H1 (cell line): ENCODE data around the gene STARD9. TPM values are rescaled to one million over a fixed set of nuclear protein-coding genes. Genes with fewer than 3 reads are reported as not detected.

ENCODE experiments used
- CTCF ChIA-PET: fragments of 300-600 bp; sonication (Branson Sonifier 250); formaldehyde crosslinking; loops from one replicate; lab custom pipeline; 2021; ENCODE audit not compliant: partially characterized antibody; lab: Charles Lee
- POLR2A ChIA-PET: fragments of 300-600 bp; sonication (Branson Sonifier 250); formaldehyde crosslinking; loops from one replicate; lab custom pipeline; 2021; ENCODE audit warnings: inconsistent platforms; ENCODE audit not compliant: partially characterized antibody; lab: Charles Lee
- DNase-seq, 2 experiments: peaks; one replicate each; pipeline versions ENCODE4 v3.0.0 to v3.0.0-alpha.2; 2010 to 2022; ENCODE audit warnings: low spot score in 2 of 2, low read depth in 1 of 2, mixed read lengths in 1 of 2
- FAIRE-seq: peaks from 2 replicates; lab custom pipeline; 2011; peaks lifted over from hg19 to GRCh38; lab: Jason Lieb, UNC
- H2AFZ ChIP-seq: 2 replicates; pipeline ENCODE4 v1.8.1; 2012; ENCODE audit warnings: low read length, inconsistent platforms
- H2AK5ac ChIP-seq: 2 replicates; pipeline ENCODE4 v1.6.1; 2013; ENCODE audit warnings: low read depth, low read length
- H2BK120ac ChIP-seq: replicated peaks from 2 replicates; pipeline ENCODE3; 2013; ENCODE audit warnings: low read depth, low read length, inconsistent platforms
- H2BK12ac ChIP-seq: 2 replicates; pipeline ENCODE4 v1.6.1; 2013; ENCODE audit warnings: low read depth, low read length
- H2BK15ac ChIP-seq: 2 replicates; pipeline ENCODE4 v1.6.1; 2013; ENCODE audit warnings: low read length
- H2BK20ac ChIP-seq: 2 replicates; pipeline ENCODE4 v1.6.1; 2013; ENCODE audit warnings: low read length
- H2BK5ac ChIP-seq: 2 replicates; pipeline ENCODE4 v1.6.1; 2013; ENCODE audit warnings: low read depth, low read length
- H3K14ac ChIP-seq: 2 replicates; pipeline ENCODE4 v1.6.1; 2013; ENCODE audit warnings: inconsistent platforms; ENCODE audit not compliant: insufficient read length
- H3K18ac ChIP-seq: 2 replicates; pipeline ENCODE4 v1.6.1; 2013; ENCODE audit warnings: low read length; ENCODE audit errors: extremely low read depth
- H3K23ac ChIP-seq: 2 replicates; pipeline ENCODE4 v1.6.1; 2013; ENCODE audit warnings: inconsistent platforms; ENCODE audit not compliant: insufficient read length
- H3K23me2 ChIP-seq: 2 replicates; pipeline ENCODE4 v1.6.1; 2013; ENCODE audit warnings: low read depth, low read length
- H3K27ac ChIP-seq: 2 replicates; pipeline ENCODE4 v1.6.1; 2011; ENCODE audit warnings: low read depth, low read length, inconsistent platforms
- H3K27me3 ChIP-seq, 4 experiments: replicated peaks in 1 of 4; 1 replicate in 1 of 4; 2 replicates in 3 of 4; pipeline versions ENCODE4 v1.6.1 to v1.8.1; 2011 to 2013; ENCODE audit warnings: low read length in 3 of 4, mild to moderate bottlenecking in 3 of 4, inconsistent platforms in 2 of 4, mixed read lengths in 2 of 4, moderate library complexity in 1 of 4; ENCODE audit not compliant: control insufficient read depth in 3 of 4, insufficient read depth in 3 of 4; ENCODE audit errors: extremely low read depth in 1 of 4
- H3K36me3 ChIP-seq, 4 experiments: 2 replicates each; pipeline versions ENCODE4 v1.6.1 to v1.8.1; 2011 to 2013; ENCODE audit warnings: mild to moderate bottlenecking in 4 of 4, low read length in 3 of 4, moderate library complexity in 2 of 4, control low read depth in 1 of 4, inconsistent platforms in 1 of 4; ENCODE audit not compliant: insufficient read depth in 4 of 4, control insufficient read depth in 2 of 4
- H3K4ac ChIP-seq: replicated peaks from 2 replicates; pipeline ENCODE3; 2013; ENCODE audit warnings: low read length, low read depth, mixed read lengths, inconsistent platforms; ENCODE audit not compliant: insufficient read length
- H3K4me1 ChIP-seq, 4 experiments: replicated peaks in 1 of 4; 1 replicate in 1 of 4; 2 replicates in 3 of 4; pipeline versions ENCODE4 v1.6.1 to v1.8.1; 2011 to 2013; ENCODE audit warnings: low read length in 3 of 4, inconsistent platforms in 2 of 4, mixed read lengths in 1 of 4; ENCODE audit not compliant: insufficient read depth in 4 of 4, control insufficient read depth in 3 of 4
- H3K4me2 ChIP-seq, 2 experiments: 2 replicates each; pipeline versions ENCODE4 v1.6.1 to v1.8.1; 2011 to 2013; ENCODE audit warnings: low read depth in 2 of 2, low read length in 2 of 2, control low read depth in 1 of 2, inconsistent platforms in 1 of 2, mild to moderate bottlenecking in 1 of 2; ENCODE audit not compliant: insufficient read depth in 1 of 2
- H3K4me3 ChIP-seq, 4 experiments: fragments of 200-600, 300-600 bp in 1 of 4; sonication (generic), shearing (Covaris generic), sonication (Bioruptor Twin) in 1 of 4; 2 replicates each; pipeline versions ENCODE4 v1.5.1 to v1.8.1; 2011 to 2016; ENCODE audit warnings: low read length in 4 of 4, low read depth in 3 of 4, control low read depth in 2 of 4, inconsistent platforms in 2 of 4, mild to moderate bottlenecking in 2 of 4, mixed read lengths in 1 of 4, moderate library complexity in 1 of 4; ENCODE audit not compliant: insufficient read depth in 2 of 4; ENCODE audit errors: extremely low read depth in 1 of 4
- H3K56ac ChIP-seq: replicated peaks from 2 replicates; pipeline ENCODE3; 2013; ENCODE audit warnings: low read depth, mild to moderate bottlenecking, mixed read lengths, low read length, inconsistent platforms; ENCODE audit not compliant: insufficient read length
- H3K79me1 ChIP-seq: 2 replicates; pipeline ENCODE4 v1.6.1; 2013; ENCODE audit warnings: low read depth, low read length, control low read depth
- H3K79me2 ChIP-seq, 2 experiments: 2 replicates each; pipeline versions ENCODE4 v1.6.1 to v1.8.1; 2012 to 2013; ENCODE audit warnings: low read length in 2 of 2, mild to moderate bottlenecking in 2 of 2, inconsistent platforms in 1 of 2; ENCODE audit not compliant: insufficient read depth in 2 of 2, control insufficient read depth in 1 of 2
- H3K9ac ChIP-seq, 4 experiments: replicated peaks in 1 of 4; 1 replicate in 1 of 4; 2 replicates in 3 of 4; pipeline versions ENCODE4 v1.6.1 to v1.8.1; 2011 to 2013; ENCODE audit warnings: low read depth in 3 of 4, low read length in 3 of 4, control low read depth in 2 of 4, mild to moderate bottlenecking in 2 of 4, moderate library complexity in 2 of 4, inconsistent platforms in 1 of 4; ENCODE audit errors: extremely low read depth in 1 of 4
- H3K9me3 ChIP-seq, 2 experiments: 2 replicates each; pipeline versions ENCODE4 v1.6.1 to v1.8.1; 2012 to 2013; ENCODE audit warnings: mild to moderate bottlenecking in 2 of 2, moderate library complexity in 2 of 2, control low read depth in 1 of 2, inconsistent platforms in 1 of 2, low read depth in 1 of 2, low read length in 1 of 2, mixed read lengths in 1 of 2; ENCODE audit not compliant: insufficient read depth in 2 of 2
- H4K20me1 ChIP-seq, 2 experiments: replicated peaks in 1 of 2; 2 replicates each; pipeline versions ENCODE3 to v1.8.1; 2011 to 2013; ENCODE audit warnings: inconsistent platforms in 2 of 2, low read length in 2 of 2, mild to moderate bottlenecking in 1 of 2; ENCODE audit not compliant: insufficient read depth in 2 of 2, control insufficient read depth in 1 of 2
- H4K5ac ChIP-seq: 2 replicates; pipeline ENCODE4 v1.6.1; 2013; ENCODE audit warnings: low read length, low read depth, mixed read lengths, inconsistent platforms; ENCODE audit not compliant: insufficient read length
- H4K8ac ChIP-seq: 2 replicates; pipeline ENCODE4 v1.8.0; 2013; ENCODE audit warnings: mild to moderate bottlenecking, moderate library complexity, low read length, inconsistent platforms; ENCODE audit not compliant: insufficient read depth; ENCODE audit errors: extremely low read depth
- H4K91ac ChIP-seq: replicated peaks from 2 replicates; pipeline ENCODE3; 2013; ENCODE audit warnings: low read length, mixed read lengths, inconsistent platforms; ENCODE audit not compliant: insufficient read length
- ASH2L ChIP-seq: fragments of 200-600, 300-600 bp; sonication (generic); IDR thresholded peaks from one replicate; pipeline ENCODE4 v1.7.1; 2017; ENCODE audit warnings: low read length
- BRCA1 ChIP-seq: IDR thresholded peaks from 2 replicates; pipeline ENCODE4 v1.6.1; 2012; ENCODE audit warnings: low read depth, low read length, improper control_type of control experiment
- EZH2 ChIP-seq: fragments of 200-600 bp; sonication (generic); IDR thresholded peaks from 2 replicates; pipeline ENCODE4 v1.7.1; 2012; ENCODE audit warnings: low read depth, mild to moderate bottlenecking, moderate library complexity, low read length, inconsistent platforms; ENCODE audit not compliant: severe bottlenecking
- FOSL1 ChIP-seq: IDR thresholded peaks from 2 replicates; pipeline ENCODE4 v1.6.1; 2011; ENCODE audit warnings: mild to moderate bottlenecking, low read depth, low read length, moderate library complexity; ENCODE audit not compliant: insufficient read depth
- GABPA ChIP-seq: IDR thresholded peaks from 2 replicates; pipeline ENCODE4 v1.6.1; 2011; ENCODE audit warnings: mild to moderate bottlenecking, low read length, moderate library complexity, borderline replicate concordance; ENCODE audit not compliant: insufficient read depth
- NANOG ChIP-seq: IDR thresholded peaks from 2 replicates; pipeline ENCODE4 v1.6.1; 2011; ENCODE audit warnings: low read length, low read depth, mild to moderate bottlenecking, inconsistent platforms; ENCODE audit not compliant: insufficient read depth, poor library complexity, severe bottlenecking
- SAP30 ChIP-seq: fragments of 300-600 bp; sonication (generic); IDR thresholded peaks from 2 replicates; pipeline ENCODE4 v1.7.1; 2012; ENCODE audit warnings: low read length, moderate library complexity, mild to moderate bottlenecking, inconsistent platforms; ENCODE audit not compliant: insufficient read depth, insufficient replicate concordance
- SIN3A ChIP-seq, 2 experiments: IDR thresholded peaks in 1 of 2; conservative IDR thresholded peaks in 1 of 2; 2 replicates each; pipeline ENCODE4 v1.6.1; 2011 to 2012; ENCODE audit warnings: low read length in 2 of 2, improper control_type of control experiment in 1 of 2, low read depth in 1 of 2, mild to moderate bottlenecking in 1 of 2
- SP4 ChIP-seq: IDR thresholded peaks from 2 replicates; pipeline ENCODE4 v1.6.1; 2012; ENCODE audit warnings: low read length, inconsistent platforms
- TAF1 ChIP-seq: IDR thresholded peaks from 2 replicates; pipeline ENCODE4 v1.6.1; 2011; ENCODE audit warnings: mild to moderate bottlenecking, low read depth, low read length
- WGBS, 2 experiments: shearing (Covaris generic) in 1 of 2; methylation state at CpG; one replicate each; pipeline versions ENCODE4 v1.1.6 to v1.1.7; 2013 to 2015; ENCODE audit warnings: low lambda C conversion rate in 2 of 2, mixed read lengths in 2 of 2, inconsistent platforms in 1 of 2, low coverage in 1 of 2, missing lambda C conversion rate in 1 of 2; ENCODE audit not compliant: insufficient replicate concordance in 2 of 2, insufficient coverage in 1 of 2, insufficient read length in 1 of 2; ENCODE audit errors: extremely low coverage in 1 of 2, missing lambda C conversion rate in 1 of 2; 5-methylcytosine and 5-hydroxymethylcytosine counted together
- polyA plus RNA-seq, 7 experiments: library from polyadenylated mRNA; depleted of rRNA in 3 of 7; stranded (reverse) in 5 of 7; unstranded in 2 of 7; fragments of >200 nt in 5 of 7; fragments of 200-250 nt in 2 of 7; gene quantifications; 1 replicate in 5 of 7; 2 replicates in 1 of 7; 4 replicates in 1 of 7; pipeline versions ENCODE4 v1.2.1 to v1.2.3, GENCODE V29; 2011 to 2013; ENCODE audit warnings: missing spikeins in 2 of 7, mixed read lengths in 2 of 7
- total RNA-seq: library from RNA; stranded (reverse); fragmentation: NEBNext Ultra II Directional; extraction: Animal tissue kit (Norgen Biotek cat#: 25700); gene quantifications from 2 replicates; pipeline ENCODE4 v1.2.1, GENCODE V29; 2021
- TF ChIP-seq, protein P1 (sequence below), 3 experiments: IDR thresholded peaks; 1 replicate in 2 of 3; 2 replicates in 1 of 3; pipeline versions ENCODE4 v1.5.1 to v1.6.1; 2011; ENCODE audit warnings: low read length in 3 of 3, mild to moderate bottlenecking in 3 of 3, inconsistent platforms in 2 of 3, low read depth in 1 of 3, moderate library complexity in 1 of 3; ENCODE audit not compliant: insufficient read depth in 1 of 3; ENCODE audit errors: control extremely low read depth in 1 of 3

Gene STARD9
- total and polyA plus RNA-seq, 2 of the 8 experiments (the other 6 are each of a cell fraction or from before 2014, with no cell fraction given), result 2.8 to 7.0 TPM

DNA sequence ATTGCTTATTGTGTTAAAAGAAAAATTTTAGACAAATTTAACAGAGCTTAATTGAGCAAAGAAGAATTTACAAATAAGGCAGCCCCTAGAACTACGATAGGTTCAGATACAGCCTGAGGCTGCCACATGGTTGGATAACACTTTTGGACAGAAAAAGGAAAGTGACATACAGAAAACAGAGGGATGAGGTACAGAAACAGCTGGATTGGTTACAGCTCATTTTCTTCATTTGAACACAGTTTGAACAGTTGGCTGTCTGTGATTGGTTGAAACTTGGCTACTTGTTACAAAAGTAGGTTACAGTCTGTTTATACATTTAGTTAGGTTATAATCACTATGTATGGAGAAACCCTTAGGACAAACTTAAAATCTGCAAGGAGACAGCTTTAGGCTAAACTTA is 46.0 kb downstream of the STARD9 start:
- no peak overlapping the region for H3K4me2 ChIP-seq
- no peaks in the 10 kb centered on the region for H3K9me3 ChIP-seq
- H3K18ac ChIP-seq, result no peak overlapping the region
- no peak overlapping the region for H3K4ac ChIP-seq
- no peaks in the 10 kb centered on the region for H3K79me2 ChIP-seq
- CTCF ChIA-PET, result interaction anchor here (1.0 to 1.9 kb wide), 5 partner anchors 9 to 37 kb away, joined by 3 to 6 read pairs (median 4); no protein-coding TSS in a partner anchor
- no peak overlapping the region for H2BK20ac ChIP-seq
- no peaks in the 10 kb centered on the region for H4K20me1 ChIP-seq
- no peaks in the 10 kb centered on the region for H3K36me3 ChIP-seq
- H3K23ac ChIP-seq, result no peak overlapping the region
- no peak overlapping the region for H4K91ac ChIP-seq
- H3K4me1 ChIP-seq, result peaks cover 2 to 10% (median 3%) of the 10 kb centered on the region in 4 experiments; a peak in 2 of 7 replicates
- no peak overlapping the region for H2AK5ac ChIP-seq
- H3K27ac ChIP-seq, result no peak overlapping the region
- no peak overlapping the region for H3K4me3 ChIP-seq
- DNase-seq, result no peak
- no peak overlapping the region for H3K14ac ChIP-seq
- H2BK5ac ChIP-seq, result no peak overlapping the region
- H4K5ac ChIP-seq, result no peak overlapping the region
- 83% methylated on average over 1 of the region's 1 CpG; no CpG with 5 or more reads in 1 of the 2 experiments for WGBS, 2 experiments
- no peak overlapping the region for H2BK12ac ChIP-seq
- no peak for FAIRE-seq
- H2BK15ac ChIP-seq, result no peak overlapping the region; the same call in 1 of the 2 replicates
- H4K8ac ChIP-seq, result no peak overlapping the region
- no peak overlapping the region for H3K9ac ChIP-seq
- H2AFZ ChIP-seq, result no peak overlapping the region
- POLR2A ChIA-PET, result no interaction called here
- H2BK120ac ChIP-seq, result peak overlapping the region; percentile 15
- H3K27me3 ChIP-seq, result no peaks in the 10 kb centered on the region
- no peaks in the 10 kb centered on the region for H3K79me1 ChIP-seq
- no peak overlapping the region for H3K56ac ChIP-seq
- H3K23me2 ChIP-seq, result no peaks in the 10 kb centered on the region
- TF ChIP-seq SIN3A (conservative IDR thresholded peaks at IDR 0.05 in 1 of 2, IDR thresholded peaks at IDR 0.05 in 1 of 2; ENCODE audit: low read depth in 1 of 2, low read length in 2 of 2), result no peak
- no peak for TF ChIP-seq ASH2L
- no peak for TF ChIP-seq TAF1
- TF ChIP-seq SP4, result no peak
- TF ChIP-seq SAP30, result no peak
- TF ChIP-seq EZH2, result no peak
- no peak for TF ChIP-seq FOSL1
- TF ChIP-seq GABPA, result no peak
- TF ChIP-seq, protein P1, sequence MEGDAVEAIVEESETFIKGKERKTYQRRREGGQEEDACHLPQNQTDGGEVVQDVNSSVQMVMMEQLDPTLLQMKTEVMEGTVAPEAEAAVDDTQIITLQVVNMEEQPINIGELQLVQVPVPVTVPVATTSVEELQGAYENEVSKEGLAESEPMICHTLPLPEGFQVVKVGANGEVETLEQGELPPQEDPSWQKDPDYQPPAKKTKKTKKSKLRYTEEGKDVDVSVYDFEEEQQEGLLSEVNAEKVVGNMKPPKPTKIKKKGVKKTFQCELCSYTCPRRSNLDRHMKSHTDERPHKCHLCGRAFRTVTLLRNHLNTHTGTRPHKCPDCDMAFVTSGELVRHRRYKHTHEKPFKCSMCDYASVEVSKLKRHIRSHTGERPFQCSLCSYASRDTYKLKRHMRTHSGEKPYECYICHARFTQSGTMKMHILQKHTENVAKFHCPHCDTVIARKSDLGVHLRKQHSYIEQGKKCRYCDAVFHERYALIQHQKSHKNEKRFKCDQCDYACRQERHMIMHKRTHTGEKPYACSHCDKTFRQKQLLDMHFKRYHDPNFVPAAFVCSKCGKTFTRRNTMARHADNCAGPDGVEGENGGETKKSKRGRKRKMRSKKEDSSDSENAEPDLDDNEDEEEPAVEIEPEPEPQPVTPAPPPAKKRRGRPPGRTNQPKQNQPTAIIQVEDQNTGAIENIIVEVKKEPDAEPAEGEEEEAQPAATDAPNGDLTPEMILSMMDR (IDR thresholded peaks at IDR 0.05; ENCODE audit: control extremely low read depth in 1 of 3, insufficient read depth in 1 of 3, low read depth in 1 of 3, low read length in 3 of 3), result no peak
- no peak for TF ChIP-seq NANOG
- no peak for TF ChIP-seq BRCA1
